Ishikawa (cell line): ENCODE results near the gene DPH2.

Experiments
- CEBPB ChIP-seq: IDR thresholded peaks from 2 replicates; pipeline ENCODE4 v1.6.1; 2012
- CREB1 ChIP-seq: IDR thresholded peaks from 2 replicates; pipeline ENCODE4 v1.6.1; 2012; ENCODE audit warnings: low read depth
- EGR1 ChIP-seq: IDR thresholded peaks from 2 replicates; pipeline ENCODE4 v1.6.1; 2012
- EP300 ChIP-seq: IDR thresholded peaks from 2 replicates; pipeline ENCODE4 v1.6.1; 2012; ENCODE audit warnings: borderline replicate concordance
- FOXM1 ChIP-seq: IDR thresholded peaks from 2 replicates; pipeline ENCODE4 v1.6.1; 2012; ENCODE audit warnings: low read depth, borderline replicate concordance
- MAX ChIP-seq: IDR thresholded peaks from 2 replicates; pipeline ENCODE4 v1.6.1; 2012
- NFIC ChIP-seq: IDR thresholded peaks from 2 replicates; pipeline ENCODE4 v1.6.1; 2012
- RAD21 ChIP-seq: IDR thresholded peaks from 2 replicates; pipeline ENCODE4 v1.6.1; 2012; ENCODE audit warnings: low read depth
- TAF1 ChIP-seq: IDR thresholded peaks from 2 replicates; pipeline ENCODE4 v1.6.1; 2012; ENCODE audit warnings: low read depth, mild to moderate bottlenecking
- TCF12 ChIP-seq: IDR thresholded peaks from 2 replicates; pipeline ENCODE4 v1.6.1; 2012; ENCODE audit warnings: low read depth
- TEAD4 ChIP-seq: IDR thresholded peaks from 2 replicates; pipeline ENCODE4 v1.6.1; 2012
- YY1 ChIP-seq: IDR thresholded peaks from 2 replicates; pipeline ENCODE4 v1.6.1; 2012; ENCODE audit warnings: low read depth
- ZBTB7A ChIP-seq: IDR thresholded peaks from 2 replicates; pipeline ENCODE4 v1.6.1; 2012; ENCODE audit warnings: low read depth
- TF ChIP-seq, protein P1 (sequence below): IDR thresholded peaks from 2 replicates; pipeline ENCODE4 v1.6.1; 2012
- TF ChIP-seq, protein P2 (sequence below): IDR thresholded peaks from 2 replicates; pipeline ENCODE4 v1.6.1; 2012; ENCODE audit warnings: low read depth, mild to moderate bottlenecking

Gene DPH2

GRCh38 chr1:43970502-43970901 is 692 bp downstream of the DPH2 start:
- TF ChIP-seq, protein P1, sequence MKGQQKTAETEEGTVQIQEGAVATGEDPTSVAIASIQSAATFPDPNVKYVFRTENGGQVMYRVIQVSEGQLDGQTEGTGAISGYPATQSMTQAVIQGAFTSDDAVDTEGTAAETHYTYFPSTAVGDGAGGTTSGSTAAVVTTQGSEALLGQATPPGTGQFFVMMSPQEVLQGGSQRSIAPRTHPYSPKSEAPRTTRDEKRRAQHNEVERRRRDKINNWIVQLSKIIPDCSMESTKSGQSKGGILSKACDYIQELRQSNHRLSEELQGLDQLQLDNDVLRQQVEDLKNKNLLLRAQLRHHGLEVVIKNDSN = no peak
- no peak for TF ChIP-seq CREB1
- TF ChIP-seq, protein P2, sequence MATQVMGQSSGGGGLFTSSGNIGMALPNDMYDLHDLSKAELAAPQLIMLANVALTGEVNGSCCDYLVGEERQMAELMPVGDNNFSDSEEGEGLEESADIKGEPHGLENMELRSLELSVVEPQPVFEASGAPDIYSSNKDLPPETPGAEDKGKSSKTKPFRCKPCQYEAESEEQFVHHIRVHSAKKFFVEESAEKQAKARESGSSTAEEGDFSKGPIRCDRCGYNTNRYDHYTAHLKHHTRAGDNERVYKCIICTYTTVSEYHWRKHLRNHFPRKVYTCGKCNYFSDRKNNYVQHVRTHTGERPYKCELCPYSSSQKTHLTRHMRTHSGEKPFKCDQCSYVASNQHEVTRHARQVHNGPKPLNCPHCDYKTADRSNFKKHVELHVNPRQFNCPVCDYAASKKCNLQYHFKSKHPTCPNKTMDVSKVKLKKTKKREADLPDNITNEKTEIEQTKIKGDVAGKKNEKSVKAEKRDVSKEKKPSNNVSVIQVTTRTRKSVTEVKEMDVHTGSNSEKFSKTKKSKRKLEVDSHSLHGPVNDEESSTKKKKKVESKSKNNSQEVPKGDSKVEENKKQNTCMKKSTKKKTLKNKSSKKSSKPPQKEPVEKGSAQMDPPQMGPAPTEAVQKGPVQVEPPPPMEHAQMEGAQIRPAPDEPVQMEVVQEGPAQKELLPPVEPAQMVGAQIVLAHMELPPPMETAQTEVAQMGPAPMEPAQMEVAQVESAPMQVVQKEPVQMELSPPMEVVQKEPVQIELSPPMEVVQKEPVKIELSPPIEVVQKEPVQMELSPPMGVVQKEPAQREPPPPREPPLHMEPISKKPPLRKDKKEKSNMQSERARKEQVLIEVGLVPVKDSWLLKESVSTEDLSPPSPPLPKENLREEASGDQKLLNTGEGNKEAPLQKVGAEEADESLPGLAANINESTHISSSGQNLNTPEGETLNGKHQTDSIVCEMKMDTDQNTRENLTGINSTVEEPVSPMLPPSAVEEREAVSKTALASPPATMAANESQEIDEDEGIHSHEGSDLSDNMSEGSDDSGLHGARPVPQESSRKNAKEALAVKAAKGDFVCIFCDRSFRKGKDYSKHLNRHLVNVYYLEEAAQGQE = no peak
- no peak for TF ChIP-seq EGR1
- no peak for TF ChIP-seq NFIC

GRCh38 chr1:43970911-43971310 is 1.1 kb downstream of the DPH2 start:
- TF ChIP-seq FOXM1 = no peak
- TF ChIP-seq YY1 = no peak
- TF ChIP-seq, protein P2 = no peak
- no peak for TF ChIP-seq TAF1
- TF ChIP-seq ZBTB7A = no peak
- TF ChIP-seq EGR1 = no peak
- TF ChIP-seq, protein P1 = no peak
- no peak for TF ChIP-seq NFIC
- TF ChIP-seq TEAD4 = no peak
- TF ChIP-seq CEBPB = no peak
- TF ChIP-seq EP300 = no peak
- TF ChIP-seq RAD21 = no peak
- no peak for TF ChIP-seq MAX
- no peak for TF ChIP-seq CREB1
- no peak for TF ChIP-seq TCF12

GRCh38 chr1:43971336-43971980 is 1.6 kb downstream of the DPH2 start:
- no peak for TF ChIP-seq CEBPB
- no peak for TF ChIP-seq FOXM1
- TF ChIP-seq YY1 = no peak
- TF ChIP-seq MAX = no peak
- TF ChIP-seq ZBTB7A = no peak
- TF ChIP-seq CREB1 = no peak
- TF ChIP-seq EP300 = no peak
- TF ChIP-seq NFIC = no peak

GRCh38 chr1:43973981-43974442 is 4.2 kb downstream of the DPH2 start:
- TF ChIP-seq, protein P2 = no peak
- TF ChIP-seq CEBPB (no peak), TAF1 (no peak), EP300 (no peak), NFIC (no peak), CREB1 (no peak)

DNA sequence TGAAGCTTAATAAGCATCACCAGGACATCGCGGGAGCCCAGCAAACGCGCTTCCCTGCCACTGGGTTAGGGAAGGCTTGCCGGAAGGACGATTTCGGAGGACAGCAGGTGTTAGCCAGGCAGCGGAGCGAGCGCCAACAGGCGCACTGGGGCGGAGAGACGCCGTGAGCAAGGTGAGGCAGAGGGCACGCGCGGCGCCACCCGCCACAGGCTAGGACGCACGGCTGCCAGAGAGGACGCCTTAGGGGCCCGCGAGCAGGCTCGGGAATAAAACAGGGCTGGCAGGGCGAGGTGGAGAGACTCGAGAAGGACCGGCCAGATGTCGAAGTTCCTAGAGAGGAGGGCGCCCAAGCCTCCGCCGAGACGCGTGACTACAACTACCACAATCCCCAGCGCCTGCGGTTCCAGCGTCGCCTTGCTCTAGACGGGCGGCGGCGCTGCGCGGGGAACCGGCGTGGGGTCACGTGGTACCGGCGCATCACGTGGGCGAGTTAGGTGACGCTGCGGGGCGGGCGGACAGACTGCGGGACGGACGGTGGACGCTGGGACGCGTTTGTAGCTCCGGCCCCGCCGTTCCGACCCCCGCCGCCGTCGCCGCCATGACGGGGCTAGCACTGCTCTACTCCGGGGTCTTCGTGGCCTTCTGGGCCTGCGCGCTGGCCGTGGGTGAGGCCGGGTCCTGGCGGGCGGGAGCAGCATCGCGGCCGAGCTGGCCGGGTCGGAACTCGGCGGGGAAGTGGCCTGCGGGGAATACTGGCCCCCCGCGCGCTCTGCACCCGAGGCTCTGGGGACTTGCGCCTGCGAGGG is 4.8 kb downstream of the DPH2 start, which contains the start of gene ATP6V0B:
TSS of gene ATP6V0B (plus strand) at position 518 of the 806 bp plus-strand sequence. CDS start at position 599, 81 bp downstream.
- no peak for TF ChIP-seq NFIC
- TF ChIP-seq EGR1 = 0 out of 2 replicates have a peak, but pooled peaks have one; percentile 4
- peak; percentile 69; the same call in 1 of the 2 replicates for TF ChIP-seq YY1
- peak; percentile 50; the same call in 1 of the 2 replicates for TF ChIP-seq ZBTB7A
- TF ChIP-seq RAD21 = no peak
- TF ChIP-seq TEAD4 = 0 out of 2 replicates have a peak, but pooled peaks have one; percentile 3
- TF ChIP-seq TAF1 = peak; percentile 63
- no peak for TF ChIP-seq FOXM1
- no peak for TF ChIP-seq EP300
- TF ChIP-seq MAX = peak; percentile 63; the same call in 1 of the 2 replicates
- peak; percentile 60; the same call in 1 of the 2 replicates for TF ChIP-seq CREB1
- no peak for TF ChIP-seq CEBPB
- peak; percentile 56; the same call in 1 of the 2 replicates for TF ChIP-seq TCF12
- TF ChIP-seq, protein P1 = peak; percentile 100
